Activated CD8-positive, alpha-beta memory T cell treated with anti-CD3 and anti-CD28 coated beads, Interleukin-2, amount 50 U/mL, for 24 hours (primary cell): ENCODE measurements around the gene RNF112.

Experiments
- DNase-seq: peaks from one replicate; pipeline ENCODE4 v3.0.0-alpha.2; 2020; ENCODE audit errors: extremely low read depth

RNF112 gene

DNA sequence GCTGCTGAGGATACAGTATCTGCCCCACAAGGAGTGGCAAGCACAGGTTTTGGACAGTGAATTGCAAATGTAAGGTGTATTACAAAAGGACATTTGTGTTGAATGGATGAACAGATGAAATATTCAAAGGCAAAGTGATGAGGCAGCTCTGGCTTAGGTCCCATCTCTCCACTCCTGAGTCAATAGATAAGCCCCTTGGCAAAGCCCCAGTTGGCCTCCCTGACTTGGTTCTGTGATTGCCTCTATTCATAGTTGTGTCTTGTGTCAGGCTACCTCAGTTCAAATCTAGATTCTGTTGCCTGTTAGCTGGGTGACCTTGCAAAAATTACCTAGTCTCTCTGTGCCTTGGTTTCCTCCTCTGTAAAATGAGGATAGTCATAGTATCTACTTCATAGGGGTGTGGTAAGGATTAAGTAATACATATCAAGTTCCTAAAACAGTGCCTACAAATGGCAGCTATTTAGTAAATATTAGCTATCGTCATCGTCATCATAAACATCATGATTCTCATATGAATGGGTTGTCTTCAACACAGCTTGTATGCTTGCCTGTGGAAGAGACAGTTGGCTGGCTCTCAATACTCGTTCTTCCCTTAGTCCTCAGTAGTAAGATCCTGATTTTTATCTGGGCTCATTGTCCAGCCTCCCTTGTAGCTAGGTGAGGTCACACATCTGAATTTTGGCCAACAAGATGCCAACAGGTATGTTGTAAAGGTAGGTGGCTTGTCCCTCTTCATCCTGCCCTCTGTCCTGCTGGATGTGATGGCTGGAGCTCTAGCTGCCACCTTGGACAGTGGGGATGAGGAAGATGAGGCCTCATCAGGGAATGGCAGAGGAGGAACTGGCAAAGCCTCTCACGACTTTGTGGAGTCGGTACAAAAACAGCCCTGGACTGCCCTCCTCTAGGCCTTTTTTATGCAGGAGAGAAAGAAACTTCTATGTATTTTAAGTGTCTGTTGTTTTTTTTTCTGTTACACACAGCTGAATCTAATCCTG, 21.9 kb upstream of the RNF112 start:
- DNase-seq: no peak

DNA sequence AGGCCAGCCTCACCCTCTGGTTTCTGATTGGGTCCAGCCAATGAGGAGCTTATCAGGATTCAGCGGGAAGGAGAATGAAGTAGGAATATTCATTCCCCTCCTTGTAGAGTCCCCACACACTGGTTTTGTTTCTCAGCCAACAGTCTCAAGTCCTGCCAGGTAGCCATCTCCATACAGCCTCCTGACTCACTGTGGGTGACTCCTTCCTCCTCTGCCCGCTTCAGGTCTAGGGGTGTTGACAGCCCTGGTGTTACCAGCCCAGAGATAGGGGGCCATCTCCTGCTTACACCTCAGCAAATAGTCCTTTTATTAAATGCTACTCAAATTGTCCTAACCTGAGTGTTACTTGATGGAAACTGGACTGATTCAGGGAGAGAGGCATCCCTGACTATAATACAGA, 20.1 kb upstream of the RNF112 start:
- no peak for DNase-seq

DNA sequence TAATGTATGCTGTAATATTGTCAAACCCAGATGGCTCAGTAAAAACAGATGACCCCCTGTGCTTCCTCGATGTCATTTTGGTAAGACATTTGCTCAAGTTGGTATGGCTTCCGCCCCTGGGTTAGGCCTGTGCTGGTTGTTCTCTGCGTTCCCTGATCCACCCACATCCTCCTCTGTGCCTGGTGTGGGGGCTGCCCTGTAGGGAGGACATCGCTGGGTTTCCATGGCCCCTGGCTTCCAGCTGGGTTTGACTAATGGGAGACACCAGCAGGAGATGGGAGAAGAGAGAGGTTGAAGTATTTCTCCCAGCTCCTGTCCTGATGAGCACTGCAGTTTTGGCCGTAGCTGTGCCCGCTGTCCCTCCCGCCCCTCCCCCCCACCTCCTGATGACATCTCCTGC, 19.6 kb upstream of the RNF112 start:
- no peak for DNase-seq

- DNase-seq: no peak
Measured at GRCh38 chr17:19392303-19392702, 18.7 kb upstream of the RNF112 start.

GRCh38 chr17:19397556-19398041, 13.4 kb upstream of the RNF112 start:
- no peak for DNase-seq

DNA sequence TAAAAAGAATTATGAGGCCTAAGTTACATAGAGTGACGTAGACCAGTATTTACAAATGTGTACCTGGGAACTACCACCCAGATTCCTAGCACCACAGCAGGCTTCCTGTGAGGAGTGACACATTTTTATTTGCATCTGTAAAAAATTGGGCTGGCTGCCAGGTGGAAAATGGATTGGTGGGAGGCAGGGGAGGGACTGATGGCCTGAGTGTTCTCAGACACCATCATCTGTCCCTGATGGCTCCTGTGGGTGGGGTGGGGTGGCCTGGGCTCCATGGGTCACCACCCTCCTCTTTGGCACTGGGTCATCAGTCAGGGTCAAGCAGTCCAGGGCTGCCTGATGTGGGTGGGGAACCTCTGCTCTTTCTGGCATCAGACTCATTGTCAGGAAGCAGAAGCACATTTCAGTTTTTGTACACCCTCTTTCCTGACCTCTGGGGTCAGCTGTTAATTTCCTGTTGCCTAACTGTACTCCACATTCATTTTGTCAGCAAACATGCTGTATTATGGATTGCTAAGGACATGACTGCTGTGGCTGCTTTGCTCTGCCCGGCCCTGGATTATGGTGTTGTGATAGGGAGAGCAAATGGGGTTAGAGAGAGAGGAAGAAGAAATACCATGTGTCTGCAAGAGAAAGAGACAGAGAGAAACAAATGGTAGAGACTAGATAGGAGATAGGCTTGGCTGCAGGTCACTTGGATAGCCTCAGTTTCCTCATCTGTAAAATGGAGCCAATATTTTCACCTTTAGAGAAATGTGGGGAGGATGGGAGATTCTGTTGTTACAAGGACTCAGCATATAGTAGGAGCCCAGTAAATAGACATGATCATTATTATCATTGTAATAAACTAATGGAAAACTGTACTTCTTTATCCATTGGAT, 12.5 kb upstream of the RNF112 start:
- no peak for DNase-seq

- no peak for DNase-seq
Measured at GRCh38 chr17:19399750-19400450, 11.1 kb upstream of the RNF112 start.

DNA sequence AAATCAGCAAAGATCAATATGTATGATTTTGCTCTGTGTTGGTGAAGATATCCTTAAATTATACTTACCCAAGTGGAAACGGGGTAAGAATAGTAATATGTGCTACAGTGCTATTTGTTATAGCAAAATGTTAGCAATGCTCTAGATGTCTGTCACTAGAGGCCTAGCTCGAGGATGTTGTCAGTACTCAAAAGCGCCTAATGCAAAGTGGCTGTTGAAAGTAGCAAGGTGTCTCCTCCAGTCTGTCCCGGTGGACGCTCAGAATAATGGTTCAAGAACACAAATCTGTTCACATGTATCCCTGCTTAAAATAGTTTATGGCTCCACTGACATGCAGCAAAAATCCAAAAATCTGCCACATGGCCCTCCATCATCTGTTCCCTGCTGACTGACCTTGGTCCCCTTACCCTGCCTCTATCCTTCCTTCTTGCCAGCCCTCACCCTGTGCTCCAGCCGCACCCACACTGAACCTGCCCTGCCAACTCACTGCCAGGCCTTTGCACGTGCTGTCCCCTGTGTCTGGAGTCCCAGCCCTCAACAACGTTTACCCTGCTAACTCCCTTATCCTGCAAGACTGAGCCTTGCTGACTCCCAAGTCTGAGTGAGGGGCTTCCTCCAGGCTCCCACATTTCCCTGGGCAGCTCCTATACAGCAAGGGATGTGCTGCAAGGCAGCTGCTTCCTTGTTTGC, 9.6 kb upstream of the RNF112 start:
- DNase-seq: no peak

DNA sequence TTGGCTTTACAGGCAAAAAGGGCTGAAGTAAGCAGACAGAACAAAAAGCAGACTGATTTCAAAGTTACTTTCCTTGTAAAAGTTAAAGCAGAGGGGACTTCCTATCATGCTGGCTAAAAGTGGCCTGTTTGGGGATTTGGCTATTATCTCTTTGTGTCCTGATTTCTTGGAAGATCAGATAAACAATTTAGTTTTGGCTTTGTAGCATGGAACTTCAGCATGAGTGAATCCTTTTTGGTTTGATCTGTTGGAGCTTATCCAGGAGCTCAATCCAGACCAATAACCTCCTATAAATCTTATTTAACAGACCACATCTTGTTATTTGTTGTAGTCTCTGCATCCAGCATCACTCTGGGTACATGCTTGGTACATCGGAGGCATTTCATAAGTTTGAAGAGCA, 8.9 kb upstream of the RNF112 start:
- no peak for DNase-seq

DNA sequence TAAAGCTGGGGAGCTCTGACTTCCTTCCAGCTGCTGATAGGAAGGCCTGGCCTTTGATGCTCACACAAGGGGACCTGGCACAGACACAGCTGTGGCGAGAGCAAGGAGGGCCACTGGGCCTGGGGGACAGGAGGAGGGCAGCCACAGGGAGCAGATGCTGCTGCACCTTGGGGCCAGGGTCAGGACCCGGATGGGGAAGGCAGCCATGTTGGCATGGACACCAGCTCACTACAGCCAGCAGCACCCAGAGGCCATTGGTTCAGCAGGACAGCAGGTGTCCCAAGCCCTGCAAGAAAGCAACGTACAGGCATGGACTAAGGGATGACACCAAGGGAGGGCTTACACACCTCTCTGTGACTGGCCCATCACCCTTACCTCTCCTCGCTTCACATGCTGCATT, 8.0 kb upstream of the RNF112 start:
- no peak for DNase-seq

DNA sequence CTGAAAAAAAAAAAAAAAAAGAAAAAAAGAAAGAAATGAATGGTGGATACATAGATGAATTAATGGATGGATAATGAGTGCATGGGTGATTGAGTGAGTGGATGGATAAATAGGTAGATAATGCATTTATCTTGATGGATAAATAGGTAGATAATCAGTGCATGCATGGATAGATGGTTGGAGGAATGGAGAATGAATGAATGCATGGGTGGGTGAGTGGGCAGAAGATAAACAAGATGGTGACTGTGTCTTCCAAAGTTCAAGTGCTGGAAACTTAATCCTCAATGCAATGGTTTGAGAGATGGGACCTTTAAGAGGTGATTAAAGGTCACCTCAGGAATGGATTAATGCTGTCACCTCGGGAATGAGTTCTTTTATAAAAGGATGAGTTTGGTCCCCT, 6.8 kb upstream of the RNF112 start:
- no peak for DNase-seq

DNA sequence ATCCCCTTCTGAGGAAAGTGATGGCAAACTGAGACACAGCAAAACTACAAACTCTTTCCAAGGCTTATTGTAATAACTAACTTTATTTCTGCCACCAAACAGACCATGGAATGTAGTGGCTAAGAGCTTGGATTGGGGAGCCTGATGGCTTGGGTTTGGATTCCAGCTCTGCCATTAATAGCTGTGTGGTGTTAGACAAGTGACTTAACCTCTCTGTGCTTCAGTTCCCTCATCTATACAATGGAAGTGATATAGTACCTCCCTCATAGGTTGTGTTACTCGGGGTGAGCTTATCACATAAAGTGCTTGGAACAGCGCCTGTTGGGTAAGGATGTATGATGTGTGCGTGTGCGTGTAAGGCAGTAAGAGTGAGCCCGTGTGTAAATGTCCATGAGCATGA, 5.9 kb upstream of the RNF112 start:
- no peak for DNase-seq

GRCh38 chr17:19407601-19408345, 3.3 kb upstream of the RNF112 start:
- DNase-seq: no peak

- DNase-seq: no peak
Measured at GRCh38 chr17:19408346-19408710, 2.7 kb upstream of the RNF112 start.

DNA sequence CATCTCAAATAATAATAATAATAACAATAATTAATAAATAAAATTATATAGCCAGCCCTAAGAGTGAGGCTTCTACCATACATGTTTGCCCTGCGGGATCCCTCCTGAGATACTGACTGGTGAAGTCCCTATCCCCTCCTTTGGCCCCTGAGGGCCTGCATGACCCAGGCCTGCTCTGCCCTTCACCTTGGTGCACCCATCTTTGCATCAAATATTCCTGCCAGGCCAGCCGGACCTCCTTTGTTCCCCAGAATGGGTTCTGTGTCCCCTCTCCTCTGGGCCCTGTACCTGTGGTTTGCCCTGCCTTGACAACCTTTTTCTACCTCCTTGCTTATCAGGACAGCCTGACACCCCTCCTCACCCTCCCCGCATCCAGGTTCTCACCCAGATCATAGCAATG, 2.0 kb upstream of the RNF112 start:
- no peak for DNase-seq

GRCh38 chr17:19409509-19409908, 1.5 kb upstream of the RNF112 start:
- DNase-seq: no peak

DNA sequence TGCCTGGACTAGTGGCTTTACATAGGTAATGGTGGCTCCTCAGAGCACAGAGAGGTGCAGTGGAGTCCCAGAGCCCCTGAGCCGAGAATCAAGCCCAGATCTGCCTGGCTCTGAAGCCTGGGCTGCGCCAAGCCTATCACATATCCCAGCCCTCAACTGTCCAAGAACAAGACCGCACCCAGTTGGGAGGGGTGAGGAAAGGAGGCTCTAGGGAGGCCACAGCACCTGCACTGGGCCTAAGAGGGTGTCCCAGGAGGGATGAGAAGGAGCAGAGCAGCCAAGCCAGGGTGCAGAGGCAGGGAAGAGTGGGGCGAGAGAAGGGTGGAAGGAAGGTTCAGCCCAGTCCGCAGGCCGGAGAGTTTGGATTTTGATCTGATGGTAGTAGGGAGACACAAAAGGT, 941 bp upstream of the RNF112 start:
- DNase-seq: no peak

GRCh38 chr17:19411631-19412030, 599 bp downstream of the RNF112 start:
- no peak for DNase-seq

GRCh38 chr17:19412510-19412909, 1.5 kb downstream of the RNF112 start:
- no peak for DNase-seq

- no peak for DNase-seq
Measured at GRCh38 chr17:19412984-19413383, 2.0 kb downstream of the RNF112 start.

DNA sequence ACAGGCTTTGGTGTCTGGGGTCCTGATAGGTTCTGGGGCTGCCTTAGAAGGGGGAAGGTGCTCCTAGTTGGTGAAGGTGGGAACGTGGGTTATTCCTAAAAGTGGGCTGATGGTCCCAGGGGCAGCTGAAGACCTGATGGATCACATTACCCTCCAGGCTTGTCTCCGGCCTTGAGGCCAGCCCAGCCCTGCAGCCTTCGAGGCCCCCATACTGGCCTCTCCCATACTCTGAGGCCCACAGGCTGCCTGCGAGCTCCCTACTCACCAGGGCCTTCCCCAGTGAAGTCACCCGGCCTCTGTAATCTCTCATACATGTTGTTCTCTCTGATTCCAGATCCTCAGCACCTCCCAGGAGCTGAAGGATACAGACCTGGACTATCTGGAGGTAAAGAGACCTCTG, 2.7 kb downstream of the RNF112 start:
- no peak for DNase-seq
